Measurements from ENCODE around the gene GRIA3.

DNA sequence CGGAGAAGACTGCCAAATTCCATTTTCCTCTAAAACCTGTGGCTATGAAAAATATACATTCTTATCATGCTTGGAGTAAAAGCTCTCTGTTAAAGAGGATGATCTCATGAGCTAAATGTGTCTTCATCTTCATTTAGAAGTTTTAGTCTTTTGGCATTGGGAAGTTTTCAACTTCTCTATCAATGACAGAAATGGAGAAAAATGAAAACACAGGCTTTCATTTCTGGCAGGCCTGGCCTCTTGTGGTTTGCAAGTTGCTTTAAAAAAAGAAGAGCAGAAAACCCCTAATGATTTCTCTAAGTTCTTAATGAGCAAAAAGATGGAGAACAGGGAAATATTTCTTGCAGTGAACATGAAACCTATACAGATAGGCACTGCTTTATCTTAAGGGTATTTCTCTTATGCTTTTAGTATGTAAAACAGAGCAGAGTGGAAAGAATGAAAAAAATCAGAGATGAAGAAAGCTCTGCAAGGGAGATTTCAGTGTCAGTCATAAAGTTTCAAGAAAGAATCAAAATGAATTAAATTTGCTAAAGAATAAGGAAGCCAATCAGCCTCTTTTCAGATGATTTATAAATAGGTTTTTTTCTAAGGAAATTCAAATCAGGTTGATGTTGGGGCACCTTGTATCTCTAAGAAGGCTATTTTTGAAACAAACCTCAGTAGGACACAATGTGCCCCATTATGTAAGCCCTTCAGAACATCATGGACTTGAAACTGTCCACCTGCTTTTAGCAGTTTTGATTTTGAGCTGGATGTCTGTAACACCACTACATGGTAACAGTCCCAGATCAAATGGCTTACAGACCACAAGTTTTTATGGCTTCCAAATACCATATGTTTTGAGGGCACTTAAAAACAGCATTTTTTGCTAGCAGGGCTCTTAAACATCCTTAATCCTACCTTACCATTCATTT is 225.0 kb downstream of the GRIA3 start:
- TF ChIP-seq, protein P1, sequence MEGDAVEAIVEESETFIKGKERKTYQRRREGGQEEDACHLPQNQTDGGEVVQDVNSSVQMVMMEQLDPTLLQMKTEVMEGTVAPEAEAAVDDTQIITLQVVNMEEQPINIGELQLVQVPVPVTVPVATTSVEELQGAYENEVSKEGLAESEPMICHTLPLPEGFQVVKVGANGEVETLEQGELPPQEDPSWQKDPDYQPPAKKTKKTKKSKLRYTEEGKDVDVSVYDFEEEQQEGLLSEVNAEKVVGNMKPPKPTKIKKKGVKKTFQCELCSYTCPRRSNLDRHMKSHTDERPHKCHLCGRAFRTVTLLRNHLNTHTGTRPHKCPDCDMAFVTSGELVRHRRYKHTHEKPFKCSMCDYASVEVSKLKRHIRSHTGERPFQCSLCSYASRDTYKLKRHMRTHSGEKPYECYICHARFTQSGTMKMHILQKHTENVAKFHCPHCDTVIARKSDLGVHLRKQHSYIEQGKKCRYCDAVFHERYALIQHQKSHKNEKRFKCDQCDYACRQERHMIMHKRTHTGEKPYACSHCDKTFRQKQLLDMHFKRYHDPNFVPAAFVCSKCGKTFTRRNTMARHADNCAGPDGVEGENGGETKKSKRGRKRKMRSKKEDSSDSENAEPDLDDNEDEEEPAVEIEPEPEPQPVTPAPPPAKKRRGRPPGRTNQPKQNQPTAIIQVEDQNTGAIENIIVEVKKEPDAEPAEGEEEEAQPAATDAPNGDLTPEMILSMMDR (IDR thresholded peaks at IDR 0.05), result no peak
- TF ChIP-seq POLR2A (IDR thresholded peaks at IDR 0.05), result no peak

Measured in uterus (tissue), 2 donors.